ENCODE results near the gene HIVEP3.

HIVEP3 gene

GRCh38 chr1:41735139-41735538 lies 183.6 kb downstream of the HIVEP3 start:
- peaks cover 4 to 58% (median 42%) of the 10 kb centered on the region in 5 donors for H3K4me1 ChIP-seq (ENCODE audit: control insufficient read depth in 5 of 5, insufficient read depth in 5 of 5, low read length in 5 of 5)
- no peak overlapping the region for H3K4me3 ChIP-seq (ENCODE audit: low read depth in 1 of 5, low read length in 5 of 5)
- H3K9ac ChIP-seq (ENCODE audit: low read length in 5 of 5) = no peak overlapping the region
- peaks cover 0 to 6% (median 0%) of the 10 kb centered on the region in 5 donors for H3K9me3 ChIP-seq (ENCODE audit: control insufficient read depth in 5 of 5, low read length in 5 of 5)
- H3K27me3 ChIP-seq (ENCODE audit: control insufficient read depth in 5 of 5, insufficient read depth in 4 of 5, low read length in 5 of 5) = no peaks in the 10 kb centered on the region
- H3K27ac ChIP-seq (ENCODE audit: low read depth, low read length) = no peak overlapping the region
- H3K36me3 ChIP-seq (ENCODE audit: control insufficient read depth in 5 of 5, insufficient read depth in 5 of 5, low read length in 5 of 5) = no peaks in the 10 kb centered on the region

DNA sequence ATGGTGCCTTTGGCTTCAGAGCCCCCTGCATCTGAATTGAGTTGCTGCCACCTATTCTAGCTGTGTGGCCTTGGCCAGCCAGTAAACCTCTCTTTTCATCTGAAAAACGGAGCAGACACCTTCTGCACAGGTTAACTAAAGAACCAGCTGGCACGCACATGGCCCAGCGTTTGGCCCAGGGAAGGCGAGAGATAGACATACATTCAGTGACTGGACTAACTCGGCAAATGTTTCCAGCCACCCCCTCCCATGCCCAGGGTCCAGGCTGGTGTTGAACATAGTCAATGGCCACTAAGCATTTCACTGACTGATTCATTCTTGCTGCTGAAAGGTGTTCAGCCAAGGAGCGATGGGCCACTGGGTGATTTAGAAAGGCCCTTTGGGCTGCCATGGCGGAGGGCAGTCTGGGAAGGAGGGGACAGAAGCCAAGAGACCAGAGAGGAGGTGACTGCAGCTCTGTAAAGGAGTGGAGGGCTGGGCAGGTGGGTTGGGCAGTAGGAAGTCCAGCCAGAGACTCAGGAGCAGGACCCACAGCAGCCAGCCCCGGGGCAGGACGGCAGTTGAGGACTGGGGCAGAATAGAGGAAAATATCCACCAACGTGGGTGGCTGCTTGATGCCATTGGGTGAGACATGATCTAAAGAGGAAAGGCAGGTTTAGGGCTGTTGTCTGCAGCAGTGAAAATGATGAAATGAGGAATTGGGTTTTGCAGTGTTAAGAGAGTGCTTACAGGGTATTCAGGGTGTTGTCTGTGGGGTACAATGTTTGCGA lies 184.3 kb downstream of the HIVEP3 start:
- no peak overlapping the region for H3K9ac ChIP-seq (ENCODE audit: low read length in 5 of 5)
- H3K4me1 ChIP-seq (ENCODE audit: control insufficient read depth in 5 of 5, insufficient read depth in 5 of 5, low read length in 5 of 5) = peaks cover 8 to 58% (median 42%) of the 10 kb centered on the region in 5 donors
- peaks cover 0 to 6% (median 0%) of the 10 kb centered on the region in 5 donors for H3K9me3 ChIP-seq (ENCODE audit: control insufficient read depth in 5 of 5, low read length in 5 of 5)
- H3K27ac ChIP-seq (ENCODE audit: low read depth, low read length) = no peak overlapping the region
- H3K36me3 ChIP-seq (ENCODE audit: control insufficient read depth in 5 of 5, insufficient read depth in 5 of 5, low read length in 5 of 5) = no peaks in the 10 kb centered on the region
- H3K4me3 ChIP-seq (ENCODE audit: low read depth in 1 of 5, low read length in 5 of 5) = no peak overlapping the region
- H3K27me3 ChIP-seq (ENCODE audit: control insufficient read depth in 5 of 5, insufficient read depth in 4 of 5, low read length in 5 of 5) = no peaks in the 10 kb centered on the region

DNA sequence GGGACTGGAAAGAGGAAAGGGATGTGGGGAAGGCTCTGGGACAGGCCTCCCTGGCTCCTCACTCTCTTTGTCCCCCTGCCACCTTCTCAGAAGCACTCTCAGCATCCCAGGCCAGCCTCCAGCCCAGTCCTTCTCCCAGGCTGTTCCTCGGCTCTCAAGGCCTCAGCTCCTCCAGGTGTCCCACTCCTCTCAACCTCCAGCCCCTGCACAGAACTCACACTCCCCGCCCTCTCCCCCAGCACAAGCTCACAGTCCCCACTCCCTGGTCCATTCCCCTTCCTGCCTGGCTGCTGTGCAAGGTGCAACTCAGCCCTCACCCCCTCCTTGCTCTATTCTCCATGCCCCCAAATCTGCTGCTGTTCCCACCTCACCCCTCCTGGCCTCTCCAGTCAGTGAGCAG lies 185.0 kb downstream of the HIVEP3 start:
- Histone ChIP-seq H3K9ac (ENCODE audit: low read length in 5 of 5) (no peak overlapping the region), H3K36me3 (ENCODE audit: control insufficient read depth in 5 of 5, insufficient read depth in 5 of 5, low read length in 5 of 5) (no peaks in the 10 kb centered on the region), H3K4me3 (ENCODE audit: low read depth in 1 of 5, low read length in 5 of 5) (no peak overlapping the region), H3K27me3 (ENCODE audit: control insufficient read depth in 5 of 5, insufficient read depth in 4 of 5, low read length in 5 of 5) (no peaks in the 10 kb centered on the region), H3K4me1 (ENCODE audit: control insufficient read depth in 5 of 5, insufficient read depth in 5 of 5, low read length in 5 of 5) (peaks cover 14 to 58% (median 42%) of the 10 kb centered on the region in 5 donors), H3K9me3 (ENCODE audit: control insufficient read depth in 5 of 5, low read length in 5 of 5) (peaks cover 0 to 6% (median 0%) of the 10 kb centered on the region in 5 donors), H3K27ac (ENCODE audit: low read depth, low read length) (no peak overlapping the region)

- Histone ChIP-seq H3K4me3 (ENCODE audit: low read depth in 1 of 5, low read length in 5 of 5) (no peak overlapping the region), H3K27me3 (ENCODE audit: control insufficient read depth in 5 of 5, insufficient read depth in 4 of 5, low read length in 5 of 5) (no peaks in the 10 kb centered on the region), H3K9ac (ENCODE audit: low read length in 5 of 5) (no peak overlapping the region), H3K4me1 (ENCODE audit: control insufficient read depth in 5 of 5, insufficient read depth in 5 of 5, low read length in 5 of 5) (peaks cover 14 to 58% (median 44%) of the 10 kb centered on the region in 5 donors), H3K9me3 (ENCODE audit: control insufficient read depth in 5 of 5, low read length in 5 of 5) (peaks cover 0 to 6% (median 0%) of the 10 kb centered on the region in 5 donors), H3K27ac (ENCODE audit: low read depth, low read length) (no peak overlapping the region), H3K36me3 (ENCODE audit: control insufficient read depth in 5 of 5, insufficient read depth in 5 of 5, low read length in 5 of 5) (no peaks in the 10 kb centered on the region)
Observed at GRCh38 chr1:41733021-41733420, 185.7 kb downstream of the HIVEP3 start.

- Histone ChIP-seq H3K27me3 (ENCODE audit: control insufficient read depth in 5 of 5, insufficient read depth in 4 of 5, low read length in 5 of 5) (no peaks in the 10 kb centered on the region), H3K4me1 (ENCODE audit: control insufficient read depth in 5 of 5, insufficient read depth in 5 of 5, low read length in 5 of 5) (peaks cover 14 to 68% (median 55%) of the 10 kb centered on the region in 5 donors), H3K9me3 (ENCODE audit: control insufficient read depth in 5 of 5, low read length in 5 of 5) (peaks cover 0 to 6% (median 0%) of the 10 kb centered on the region in 5 donors), H3K4me3 (ENCODE audit: low read depth in 1 of 5, low read length in 5 of 5) (no peak overlapping the region), H3K36me3 (ENCODE audit: control insufficient read depth in 5 of 5, insufficient read depth in 5 of 5, low read length in 5 of 5) (no peaks in the 10 kb centered on the region), H3K9ac (ENCODE audit: low read length in 5 of 5) (no peak overlapping the region), H3K27ac (ENCODE audit: low read depth, low read length) (no peak overlapping the region)
Observed at GRCh38 chr1:41731516-41732030, 187.1 kb downstream of the HIVEP3 start.

- no peaks in the 10 kb centered on the region for H3K36me3 ChIP-seq (ENCODE audit: control insufficient read depth in 5 of 5, insufficient read depth in 5 of 5, low read length in 5 of 5)
- no peaks in the 10 kb centered on the region for H3K27me3 ChIP-seq (ENCODE audit: control insufficient read depth in 5 of 5, insufficient read depth in 4 of 5, low read length in 5 of 5)
- H3K9ac ChIP-seq (ENCODE audit: low read length in 5 of 5) = no peak overlapping the region
- no peak overlapping the region for H3K27ac ChIP-seq (ENCODE audit: low read depth, low read length)
- peaks cover 0 to 6% (median 0%) of the 10 kb centered on the region in 5 donors for H3K9me3 ChIP-seq (ENCODE audit: control insufficient read depth in 5 of 5, low read length in 5 of 5)
- peaks cover 14 to 68% (median 53%) of the 10 kb centered on the region in 5 donors for H3K4me1 ChIP-seq (ENCODE audit: control insufficient read depth in 5 of 5, insufficient read depth in 5 of 5, low read length in 5 of 5)
- no peak overlapping the region for H3K4me3 ChIP-seq (ENCODE audit: low read depth in 1 of 5, low read length in 5 of 5)
Observed at GRCh38 chr1:41730806-41731205, 187.9 kb downstream of the HIVEP3 start.

- H3K9me3 ChIP-seq (ENCODE audit: control insufficient read depth in 5 of 5, low read length in 5 of 5) = peaks cover 0 to 6% (median 0%) of the 10 kb centered on the region in 5 donors
- no peaks in the 10 kb centered on the region for H3K36me3 ChIP-seq (ENCODE audit: control insufficient read depth in 5 of 5, insufficient read depth in 5 of 5, low read length in 5 of 5)
- no peak overlapping the region for H3K4me3 ChIP-seq (ENCODE audit: low read depth in 1 of 5, low read length in 5 of 5)
- no peaks in the 10 kb centered on the region for H3K27me3 ChIP-seq (ENCODE audit: control insufficient read depth in 5 of 5, insufficient read depth in 4 of 5, low read length in 5 of 5)
- peak overlapping the region in 1 of 5 donors; percentile 14 for H3K9ac ChIP-seq (ENCODE audit: low read length in 5 of 5)
- H3K4me1 ChIP-seq (ENCODE audit: control insufficient read depth in 5 of 5, insufficient read depth in 5 of 5, low read length in 5 of 5) = peaks cover 14 to 75% (median 67%) of the 10 kb centered on the region in 5 donors
- no peak overlapping the region for H3K27ac ChIP-seq (ENCODE audit: low read depth, low read length)
Observed at GRCh38 chr1:41728403-41729202, 190.1 kb downstream of the HIVEP3 start.

DNA sequence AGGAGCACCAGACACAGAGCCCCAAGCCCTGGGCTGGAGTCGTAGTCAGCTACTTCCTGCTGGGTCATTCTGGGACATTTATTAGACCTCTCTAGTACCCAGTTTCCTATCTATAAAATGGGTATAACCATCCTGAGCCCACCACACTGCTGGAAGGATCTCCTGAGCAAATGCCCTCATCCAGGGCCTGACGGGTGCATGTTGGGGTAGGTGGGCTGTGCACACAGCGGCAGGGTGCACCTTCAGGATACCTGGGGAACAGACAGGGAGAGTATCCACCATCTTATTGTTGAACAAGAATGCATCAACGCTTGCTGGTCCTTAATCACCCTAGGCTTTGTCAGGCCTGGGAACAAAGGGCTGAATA lies 191.0 kb downstream of the HIVEP3 start:
- no peaks in the 10 kb centered on the region for H3K27me3 ChIP-seq (ENCODE audit: control insufficient read depth in 5 of 5, insufficient read depth in 4 of 5, low read length in 5 of 5)
- H3K27ac ChIP-seq (ENCODE audit: low read depth, low read length) = peak overlapping the region; percentile 25
- H3K9ac ChIP-seq (ENCODE audit: low read length in 5 of 5) = no peak overlapping the region
- H3K36me3 ChIP-seq (ENCODE audit: control insufficient read depth in 5 of 5, insufficient read depth in 5 of 5, low read length in 5 of 5) = no peaks in the 10 kb centered on the region
- peaks cover 14 to 79% (median 63%) of the 10 kb centered on the region in 5 donors for H3K4me1 ChIP-seq (ENCODE audit: control insufficient read depth in 5 of 5, insufficient read depth in 5 of 5, low read length in 5 of 5)
- H3K4me3 ChIP-seq (ENCODE audit: low read depth in 1 of 5, low read length in 5 of 5) = peak overlapping the region in 1 of 5 donors; percentile 9
- peaks cover 0 to 6% (median 0%) of the 10 kb centered on the region in 5 donors for H3K9me3 ChIP-seq (ENCODE audit: control insufficient read depth in 5 of 5, low read length in 5 of 5)

DNA sequence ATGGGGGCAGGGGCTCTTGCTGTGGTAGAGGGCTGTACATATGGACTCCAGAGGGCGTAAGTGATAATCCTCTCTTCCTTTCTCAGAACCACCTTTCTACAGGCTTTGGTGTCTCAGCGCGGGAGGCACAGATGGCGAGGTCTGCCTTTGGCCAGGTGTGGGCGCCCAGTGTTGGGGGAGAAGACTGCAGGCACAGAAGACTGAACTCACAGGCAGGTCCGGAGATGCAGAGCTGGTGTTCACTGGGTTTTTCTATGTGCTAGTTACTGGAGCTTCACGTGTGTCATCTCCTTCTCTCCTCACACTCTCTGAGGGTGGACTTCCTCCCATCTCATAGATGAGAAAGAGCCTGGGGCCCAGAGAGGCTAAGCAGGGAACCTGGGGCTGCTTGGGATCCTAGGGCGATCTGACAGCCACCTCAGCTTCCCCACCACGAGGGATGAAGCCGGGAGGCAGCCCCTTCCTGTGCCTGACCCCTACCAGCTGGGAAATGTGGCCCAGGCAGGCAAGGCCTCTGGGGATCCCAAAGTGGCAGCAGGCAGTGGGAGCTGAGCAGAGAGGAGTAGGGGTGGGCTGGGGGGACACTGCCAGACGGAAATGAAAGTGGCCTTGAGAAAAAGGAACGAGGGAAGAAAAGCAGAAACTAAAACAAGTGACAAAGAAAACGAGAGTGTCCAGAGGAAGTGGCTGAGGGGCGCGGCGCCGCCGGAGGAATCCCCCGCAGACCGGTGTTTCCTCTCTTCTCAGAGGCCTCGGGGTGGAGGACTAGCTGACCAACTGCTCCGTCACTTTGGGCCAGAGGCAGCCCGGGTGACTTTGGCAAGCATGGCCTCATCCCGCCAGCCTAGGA lies 191.6 kb downstream of the HIVEP3 start:
- peaks cover 14 to 80% (median 63%) of the 10 kb centered on the region in 5 donors for H3K4me1 ChIP-seq (ENCODE audit: control insufficient read depth in 5 of 5, insufficient read depth in 5 of 5, low read length in 5 of 5)

More for the DNA sequence above, 191.6 kb downstream of the HIVEP3 start:
- Histone ChIP-seq H3K9ac (ENCODE audit: low read length in 5 of 5) (peak overlapping the region in 2 of 5 donors; percentile 22 to 44), H3K9me3 (ENCODE audit: control insufficient read depth in 5 of 5, low read length in 5 of 5) (peaks cover 0 to 6% (median 0%) of the 10 kb centered on the region in 5 donors), H3K36me3 (ENCODE audit: control insufficient read depth in 5 of 5, insufficient read depth in 5 of 5, low read length in 5 of 5) (no peaks in the 10 kb centered on the region), H3K27ac (ENCODE audit: low read depth, low read length) (peak overlapping the region; percentile 25), H3K4me3 (ENCODE audit: low read depth in 1 of 5, low read length in 5 of 5) (no peak overlapping the region), H3K27me3 (ENCODE audit: control insufficient read depth in 5 of 5, insufficient read depth in 4 of 5, low read length in 5 of 5) (no peaks in the 10 kb centered on the region)

Data from subcutaneous abdominal adipose tissue (tissue), 5 donors.